Epidermal melanocyte (primary cell): ENCODE measurements around the gene SKIDA1.

Experiments
- DNase-seq: peaks from one replicate; pipeline ENCODE4 v3.0.0; 2011; ENCODE audit warnings: low spot score; ENCODE audit not compliant: insufficient read length

The SKIDA1 gene

DNA sequence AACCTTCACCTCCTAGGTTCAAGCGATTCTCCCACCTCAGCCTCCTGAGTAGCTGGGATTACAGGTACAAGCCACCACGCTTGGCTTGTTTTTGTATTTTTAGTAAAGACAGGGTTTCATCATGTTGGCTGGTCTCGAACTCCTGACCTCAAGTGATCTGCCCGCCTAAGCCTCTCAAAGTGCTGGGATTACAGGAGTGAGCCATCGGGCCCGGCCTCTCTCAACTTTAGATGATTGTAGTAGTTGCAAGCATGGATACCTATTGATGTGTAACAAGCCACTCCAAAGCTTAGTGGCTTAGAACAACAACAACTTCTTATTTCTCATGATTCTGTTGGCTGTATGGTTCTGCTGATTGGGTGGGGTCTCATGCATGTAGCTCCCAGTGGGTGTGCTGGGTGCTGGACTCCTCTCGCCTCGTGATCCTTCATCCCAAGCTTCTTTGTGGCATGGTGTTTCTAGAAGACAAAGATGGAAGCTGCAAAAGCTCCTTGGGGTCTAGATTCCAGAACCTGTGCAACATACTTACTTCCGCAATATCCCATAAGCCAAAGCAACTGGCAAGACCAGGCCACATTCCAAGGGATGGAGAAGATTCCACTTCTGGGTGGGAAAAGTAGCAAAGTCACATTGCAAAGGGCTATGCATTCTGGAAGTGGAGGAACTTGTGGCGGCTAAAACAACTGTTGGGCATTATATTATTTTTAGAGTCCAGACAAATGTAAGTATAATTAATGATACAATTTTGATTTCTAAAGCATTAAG, 37.9 kb downstream of the SKIDA1 start:
- DNase-seq = no peak

DNA sequence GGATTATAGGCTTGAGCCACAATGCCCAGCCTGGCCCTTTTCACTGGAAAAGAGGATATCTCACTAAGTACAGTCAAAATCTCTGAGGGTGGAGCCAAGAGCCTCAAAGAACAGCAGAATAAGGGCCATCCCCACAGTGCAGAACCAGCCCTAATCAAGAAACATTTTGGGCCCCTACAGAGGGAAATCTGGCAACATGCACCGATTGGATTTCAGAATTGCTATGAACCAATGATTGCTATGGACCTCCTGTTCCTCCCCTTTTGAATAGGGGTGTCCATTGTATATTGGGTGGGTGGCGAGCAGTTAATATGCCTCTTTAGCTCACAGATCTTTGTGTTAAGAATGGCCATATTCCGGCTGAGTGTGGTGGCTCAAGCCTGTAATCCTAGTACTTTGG, 42.7 kb downstream of the SKIDA1 start:
- DNase-seq = no peak

DNA sequence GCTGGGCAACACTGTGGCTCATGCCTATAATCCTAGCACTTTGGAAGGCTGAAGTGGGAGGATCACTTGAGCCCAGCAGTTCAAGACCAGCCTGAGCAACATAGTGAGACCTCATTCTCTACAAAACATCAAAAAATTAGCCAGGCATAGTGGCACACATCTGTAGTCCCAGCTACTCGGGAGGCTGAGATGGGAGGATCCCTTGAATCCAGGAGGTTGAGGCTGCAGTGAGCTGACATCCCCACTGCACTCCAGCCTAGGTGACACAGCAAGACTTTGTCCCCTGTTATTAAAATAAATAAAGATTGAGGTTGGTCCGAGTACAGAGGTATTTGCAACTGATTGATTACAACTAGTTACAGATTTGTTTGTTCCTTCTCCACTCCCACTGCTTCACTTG, 44.1 kb downstream of the SKIDA1 start:
- DNase-seq = no peak

DNA sequence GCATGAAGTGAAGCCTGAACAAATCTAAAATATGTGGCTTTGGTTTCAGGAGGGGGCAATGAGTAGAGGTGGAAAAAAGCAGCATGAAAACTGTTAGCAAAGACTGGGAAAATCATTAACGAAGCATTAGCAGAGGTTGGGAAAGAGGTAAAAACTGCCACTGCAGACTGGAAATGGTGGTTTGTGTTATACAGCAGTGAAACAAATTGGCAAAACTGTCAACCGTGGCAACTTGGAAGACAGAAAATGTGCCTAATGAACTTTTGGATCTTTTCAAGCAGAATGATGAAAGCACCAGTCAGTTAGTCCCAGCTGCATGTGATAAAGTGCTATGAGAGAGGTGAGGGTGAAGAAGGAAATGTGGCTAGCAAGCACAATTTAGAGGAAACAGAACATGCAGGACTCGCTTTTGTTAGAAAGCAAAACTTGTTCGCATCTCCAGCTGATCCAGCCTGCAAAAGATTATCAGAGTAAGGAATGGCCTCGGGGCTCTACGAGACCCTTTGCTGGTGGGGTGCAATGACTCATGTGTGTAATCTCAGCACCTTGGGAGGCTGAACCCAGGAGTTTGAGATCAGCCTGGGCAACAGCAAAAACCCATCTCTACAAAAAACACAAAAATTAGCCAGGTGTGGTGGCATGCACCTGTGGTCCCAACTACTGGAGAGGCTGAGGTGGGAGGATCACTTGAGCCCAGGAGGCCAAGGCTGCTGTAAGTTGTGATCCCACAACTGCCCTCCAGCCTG, 45.7 kb downstream of the SKIDA1 start:
- no peak for DNase-seq

DNA sequence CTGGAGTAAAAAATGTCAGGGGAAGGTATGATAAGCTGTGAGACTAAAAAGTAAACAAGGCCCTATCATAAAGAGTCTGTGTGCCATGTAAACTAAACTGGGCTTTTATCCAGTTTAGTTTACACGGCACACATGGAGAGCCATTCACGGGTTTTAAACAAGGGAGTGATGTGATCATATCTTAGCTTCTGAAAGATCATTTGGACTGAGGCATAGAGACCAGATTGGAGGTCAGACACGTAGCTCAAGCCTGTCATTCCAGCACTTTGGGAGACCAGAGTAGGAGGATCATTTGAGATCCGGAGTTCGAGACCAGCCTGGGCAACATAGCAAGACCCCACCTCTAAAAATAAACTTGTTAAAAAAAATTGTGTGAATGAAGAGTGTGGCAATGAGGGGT, 50.1 kb downstream of the SKIDA1 start:
- DNase-seq = no peak

DNA sequence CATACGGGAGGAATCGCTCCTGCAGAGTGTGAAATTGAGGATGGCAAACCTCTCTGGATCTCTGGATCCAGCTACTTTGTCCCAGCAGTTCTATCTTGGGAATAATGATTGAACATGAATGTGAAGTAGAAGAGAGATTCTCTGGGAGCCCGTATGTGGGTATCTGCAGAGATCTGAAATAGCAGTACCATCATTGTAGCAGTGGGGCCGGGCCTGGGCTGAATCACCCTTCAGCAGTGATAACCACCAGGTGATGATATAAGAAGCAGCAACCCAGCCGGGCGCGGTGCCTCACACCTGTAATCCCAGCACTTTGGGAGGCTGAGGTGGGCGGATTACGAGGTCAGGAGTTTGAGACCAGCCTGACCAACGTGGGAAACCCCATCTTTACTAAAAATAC, 51.9 kb downstream of the SKIDA1 start:
- DNase-seq = no peak

DNA sequence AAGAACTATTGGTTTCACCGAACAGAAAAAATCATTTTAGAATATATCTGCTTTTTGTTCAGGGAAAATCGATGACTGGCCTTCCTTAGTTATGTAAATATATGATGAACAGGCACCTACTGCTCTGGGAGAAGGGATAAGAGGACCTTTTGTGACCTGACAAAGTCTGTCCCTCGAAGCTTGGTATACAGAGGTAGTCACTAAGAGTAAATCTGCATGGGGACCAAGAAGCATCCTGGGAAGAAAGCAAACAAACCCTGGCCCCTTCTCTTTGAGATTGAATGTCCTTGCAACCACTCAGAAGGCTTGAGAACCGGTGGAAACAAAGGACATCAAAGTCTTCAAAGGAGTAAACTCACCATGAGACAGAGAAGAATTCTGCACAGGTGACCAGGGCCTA, 52.3 kb downstream of the SKIDA1 start:
- DNase-seq = no peak

DNA sequence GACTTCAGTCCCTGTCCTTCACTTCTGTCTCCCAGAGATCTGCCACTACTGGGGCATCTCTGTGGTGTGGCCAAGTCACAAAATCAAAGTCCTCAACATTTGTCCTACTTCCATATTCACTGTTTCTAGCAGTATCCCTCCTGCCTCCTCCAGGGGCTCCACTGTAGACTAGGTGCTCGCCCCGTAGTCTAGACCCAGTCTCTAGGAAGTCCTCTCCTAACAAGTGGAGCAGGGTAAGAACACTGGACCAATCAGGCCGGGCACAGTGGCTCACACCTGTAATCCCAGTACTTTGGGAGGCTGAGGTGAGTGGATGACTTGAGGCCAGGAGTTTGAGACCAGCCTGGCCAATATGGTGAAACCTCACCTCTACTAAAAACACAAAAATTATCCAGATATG, 57.4 kb downstream of the SKIDA1 start:
- DNase-seq = no peak

DNA sequence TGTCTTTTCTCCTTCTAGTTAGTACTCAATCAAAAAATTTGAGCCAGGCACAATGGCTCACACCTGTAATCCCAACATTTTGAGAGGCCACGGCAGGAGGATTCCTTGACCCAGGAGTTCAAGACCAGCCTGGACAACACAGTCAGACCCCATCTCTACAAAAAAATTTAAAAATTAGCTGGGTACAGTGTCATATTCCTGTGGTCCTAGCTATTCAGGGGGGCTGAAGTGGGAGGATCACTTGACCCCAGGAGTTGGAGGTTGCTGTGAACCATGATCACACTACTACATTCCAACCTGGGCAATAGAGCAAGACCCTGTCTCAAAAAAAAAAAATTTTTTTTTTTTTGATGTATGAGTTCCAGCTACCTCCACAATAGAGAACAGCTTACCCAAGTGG, 57.8 kb downstream of the SKIDA1 start:
- DNase-seq = no peak

DNA sequence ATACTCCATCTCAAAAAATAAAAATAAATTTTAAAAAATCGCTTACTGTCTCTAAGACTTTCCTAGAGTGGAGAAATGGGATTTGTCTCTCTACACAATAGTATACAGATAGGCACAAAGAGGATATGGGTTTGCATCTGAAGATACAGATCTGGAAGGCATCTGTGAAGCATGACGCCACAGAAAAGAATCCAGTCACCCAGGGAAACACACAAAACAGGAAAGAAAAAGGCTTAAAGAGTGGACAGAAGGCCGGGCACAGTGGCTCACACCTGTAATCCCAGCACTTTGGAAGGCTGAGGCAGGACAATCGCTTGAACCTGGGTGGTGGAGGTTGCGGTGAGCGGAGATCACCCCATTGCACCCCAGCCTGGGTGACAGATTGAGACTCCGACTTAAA, 61.3 kb downstream of the SKIDA1 start:
- no peak for DNase-seq
